GM13977 (cell line): ENCODE results near the gene CALD1.

Experiments used
- DNase-seq: peaks from one replicate; pipeline ENCODE4 v3.0.0; 2012; ENCODE audit warnings: low spot score
- CTCF ChIP-seq: IDR thresholded peaks from 2 replicates; pipeline ENCODE4 v1.5.1; 2012; ENCODE audit warnings: mild to moderate bottlenecking, control low read depth; ENCODE audit not compliant: insufficient read depth; ENCODE audit errors: extremely low read depth, missing control alignments
- in situ Hi-C: fragments of 300-500 bp; cut with MboI; formaldehyde crosslinking; loops from one replicate; pipeline ENCODE4 v1.12.0; 2022; ENCODE audit warnings: low sequenced_read_pairs, low pct_unique_long_range_greater_than_20kb, mixed read lengths, inconsistent platforms; ENCODE audit not compliant: unreplicated experiment

The CALD1 gene

GRCh38 chr7:134856091-134856490 lies 76.7 kb downstream of the CALD1 start:
- no peak for DNase-seq
- no peak for TF ChIP-seq CTCF
- in situ Hi-C loops: no loop called here

GRCh38 chr7:134856691-134857090 lies 77.3 kb downstream of the CALD1 start:
- no peak for DNase-seq
- TF ChIP-seq CTCF: no peak
- in situ Hi-C loops: no loop called here

- no peak for TF ChIP-seq CTCF
- DNase-seq: no peak
- in situ Hi-C loops: no loop called here
Observed at GRCh38 chr7:134857958-134858357, 78.5 kb downstream of the CALD1 start.

- TF ChIP-seq CTCF: no peak
- no peak for DNase-seq
- in situ Hi-C loops: no loop called here
Observed at GRCh38 chr7:134859783-134860182, 80.3 kb downstream of the CALD1 start.

GRCh38 chr7:134865001-134865845 lies 85.8 kb downstream of the CALD1 start:
- no peak for TF ChIP-seq CTCF
- in situ Hi-C loops: no loop called here
- DNase-seq: no peak

GRCh38 chr7:134866617-134867016 lies 87.2 kb downstream of the CALD1 start:
- in situ Hi-C loops: no loop called here
- TF ChIP-seq CTCF: no peak

GRCh38 chr7:134870156-134870555 lies 90.7 kb downstream of the CALD1 start:
- in situ Hi-C loops: no loop called here
- no peak for TF ChIP-seq CTCF
- no peak for DNase-seq

More at GRCh38 chr7:134866617-134867016, 87.2 kb downstream of the CALD1 start:
- DNase-seq: no peak
